Esophagus muscularis mucosa (tissue), 4 donors: Measurements from ENCODE around the gene PLEKHA6. TPM values are rescaled to one million over a fixed set of nuclear protein-coding genes. Genes with fewer than 3 reads are reported as not detected.

Source experiments
- DNase-seq: peaks from one replicate; pipeline ENCODE4 v3.0.0-alpha.2; 2017; ENCODE audit errors: extremely low spot score
- H3K27ac ChIP-seq, 4 donors: fragments of 200-600 bp; sonication (generic); replicated peaks in 1 of 4; 1 replicate in 3 of 4; 2 replicates in 1 of 4; pipeline ENCODE4 v1.5.1; 2016 to 2019; ENCODE audit warnings: mild to moderate bottlenecking in 1 of 4
- H3K27me3 ChIP-seq, 4 donors: fragments of 200-600 bp; sonication (generic); one replicate each; pipeline versions ENCODE4 v1.5.1 to v1.6.0; 2016 to 2019
- H3K36me3 ChIP-seq, 4 donors: fragments of 200-600 bp; sonication (generic); one replicate each; pipeline ENCODE4 v1.5.1; 2016 to 2019
- H3K4me1 ChIP-seq, 4 donors: fragments of 200-600 bp; sonication (generic); one replicate each; pipeline ENCODE4 v1.5.1; 2016 to 2019
- H3K4me3 ChIP-seq, 4 donors: fragments of 200-600 bp; sonication (generic); 1 replicate in 2 of 4; 2 replicates in 2 of 4; pipeline ENCODE4 v1.5.1; 2016 to 2019; ENCODE audit warnings: mild to moderate bottlenecking in 4 of 4, moderate library complexity in 1 of 4
- H3K9me3 ChIP-seq, 4 donors: fragments of 200-600 bp; sonication (generic); 1 replicate in 3 of 4; 2 replicates in 1 of 4; pipeline ENCODE4 v1.5.1; 2016 to 2019
- EP300 ChIP-seq: sonication (generic); formaldehyde crosslinking; IDR thresholded peaks from one replicate; pipeline ENCODE4 v1.6.1; 2017; ENCODE audit warnings: antibody characterized with exemption
- POLR2A ChIP-seq: fragments of 450-650 bp; IDR thresholded peaks from one replicate; pipeline ENCODE4 v1.6.1; 2017; ENCODE audit warnings: antibody characterized with exemption, moderate library complexity, mild to moderate bottlenecking, low read depth
- POLR2AphosphoS5 ChIP-seq, 2 donors: sonication (generic); formaldehyde crosslinking; IDR thresholded peaks; one replicate each; pipeline ENCODE4 v1.6.1; 2017; ENCODE audit warnings: antibody characterized with exemption in 2 of 2
- WGBS: methylation state at CpG from one replicate; pipeline ENCODE4 v1.1.5; 2018; 5-methylcytosine and 5-hydroxymethylcytosine counted together
- intact Hi-C: fragments of 100-400 bp; cut with DNase I; formaldehyde crosslinking; loops from one replicate; pipeline ENCODE4 v1.15.1; 2023
- total RNA-seq, 4 donors: library from RNA; depleted of rRNA; stranded (reverse); fragments of >200 nt; gene quantifications; one replicate each; pipeline versions ENCODE4 v1.1.0 to v1.2.1, GENCODE V29; 2016
- TF ChIP-seq, protein P1 (sequence below), 3 experiments: fragments of 200-600 bp in 2 of 3; fragments of 450-650 bp in 1 of 3; sonication (generic) in 2 of 3; IDR thresholded peaks; one replicate each; pipeline ENCODE4 v1.5.1; 2017 to 2019; ENCODE audit warnings: antibody characterized with exemption in 3 of 3, mild to moderate bottlenecking in 2 of 3, moderate library complexity in 1 of 3

PLEKHA6 gene
- total RNA-seq, 4 donors from 2014 or later: 11.9 to 22.4 (median 15.9) TPM

GRCh38 chr1:204225841-204226735 is 133.6 kb downstream of the PLEKHA6 start:
- intact Hi-C loops: no loop called here
- no peak for TF ChIP-seq EP300
- TF ChIP-seq POLR2AphosphoS5 (IDR thresholded peaks at IDR 0.05): no peak
- TF ChIP-seq POLR2A: no peak
- TF ChIP-seq, protein P1, sequence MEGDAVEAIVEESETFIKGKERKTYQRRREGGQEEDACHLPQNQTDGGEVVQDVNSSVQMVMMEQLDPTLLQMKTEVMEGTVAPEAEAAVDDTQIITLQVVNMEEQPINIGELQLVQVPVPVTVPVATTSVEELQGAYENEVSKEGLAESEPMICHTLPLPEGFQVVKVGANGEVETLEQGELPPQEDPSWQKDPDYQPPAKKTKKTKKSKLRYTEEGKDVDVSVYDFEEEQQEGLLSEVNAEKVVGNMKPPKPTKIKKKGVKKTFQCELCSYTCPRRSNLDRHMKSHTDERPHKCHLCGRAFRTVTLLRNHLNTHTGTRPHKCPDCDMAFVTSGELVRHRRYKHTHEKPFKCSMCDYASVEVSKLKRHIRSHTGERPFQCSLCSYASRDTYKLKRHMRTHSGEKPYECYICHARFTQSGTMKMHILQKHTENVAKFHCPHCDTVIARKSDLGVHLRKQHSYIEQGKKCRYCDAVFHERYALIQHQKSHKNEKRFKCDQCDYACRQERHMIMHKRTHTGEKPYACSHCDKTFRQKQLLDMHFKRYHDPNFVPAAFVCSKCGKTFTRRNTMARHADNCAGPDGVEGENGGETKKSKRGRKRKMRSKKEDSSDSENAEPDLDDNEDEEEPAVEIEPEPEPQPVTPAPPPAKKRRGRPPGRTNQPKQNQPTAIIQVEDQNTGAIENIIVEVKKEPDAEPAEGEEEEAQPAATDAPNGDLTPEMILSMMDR (IDR thresholded peaks at IDR 0.05): no peak
- no peak for DNase-seq
- Histone ChIP-seq H3K4me1 (no peaks in the 10 kb centered on the region), H3K27me3 (no peaks in the 10 kb centered on the region), H3K9me3 (no peaks in the 10 kb centered on the region), H3K4me3 (no peak overlapping the region), H3K36me3 (peaks cover 0 to 81% (median 6%) of the 10 kb centered on the region in 4 donors), H3K27ac (no peak overlapping the region)
- WGBS: 92% methylated on average over 16 of the region's 16 CpGs

DNA sequence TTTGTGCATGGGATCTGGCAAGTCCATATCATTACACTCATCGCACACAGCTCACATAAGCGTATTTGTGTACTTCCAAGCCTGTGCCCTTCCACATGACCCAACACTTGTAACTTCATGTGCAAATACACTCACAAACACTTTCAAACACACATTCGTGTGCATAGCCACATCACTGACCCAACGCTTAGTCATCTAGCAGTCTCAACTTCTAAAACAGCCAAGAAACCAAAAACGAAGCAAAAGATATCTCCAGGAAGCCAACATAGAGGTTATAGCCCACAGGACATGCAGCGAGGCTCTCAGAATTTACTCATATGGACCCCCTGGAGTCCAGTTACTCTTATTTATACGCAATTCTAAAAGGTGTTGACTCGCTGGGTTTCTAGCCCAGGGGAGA is 135.1 kb downstream of the PLEKHA6 start:
- intact Hi-C loops: no loop called here
- Histone ChIP-seq H3K27me3 (no peaks in the 10 kb centered on the region), H3K4me1 (no peaks in the 10 kb centered on the region), H3K9me3 (no peaks in the 10 kb centered on the region), H3K27ac (no peak overlapping the region), H3K4me3 (no peak overlapping the region), H3K36me3 (peaks cover 0 to 71% (median 6%) of the 10 kb centered on the region in 4 donors)
- no peak for TF ChIP-seq POLR2A
- TF ChIP-seq, protein P1 (IDR thresholded peaks at IDR 0.05): no peak
- TF ChIP-seq EP300: no peak
- no peak for TF ChIP-seq POLR2AphosphoS5 (IDR thresholded peaks at IDR 0.05)
- 92% methylated on average over 8 of the region's 8 CpGs for WGBS
- no peak for DNase-seq

DNA sequence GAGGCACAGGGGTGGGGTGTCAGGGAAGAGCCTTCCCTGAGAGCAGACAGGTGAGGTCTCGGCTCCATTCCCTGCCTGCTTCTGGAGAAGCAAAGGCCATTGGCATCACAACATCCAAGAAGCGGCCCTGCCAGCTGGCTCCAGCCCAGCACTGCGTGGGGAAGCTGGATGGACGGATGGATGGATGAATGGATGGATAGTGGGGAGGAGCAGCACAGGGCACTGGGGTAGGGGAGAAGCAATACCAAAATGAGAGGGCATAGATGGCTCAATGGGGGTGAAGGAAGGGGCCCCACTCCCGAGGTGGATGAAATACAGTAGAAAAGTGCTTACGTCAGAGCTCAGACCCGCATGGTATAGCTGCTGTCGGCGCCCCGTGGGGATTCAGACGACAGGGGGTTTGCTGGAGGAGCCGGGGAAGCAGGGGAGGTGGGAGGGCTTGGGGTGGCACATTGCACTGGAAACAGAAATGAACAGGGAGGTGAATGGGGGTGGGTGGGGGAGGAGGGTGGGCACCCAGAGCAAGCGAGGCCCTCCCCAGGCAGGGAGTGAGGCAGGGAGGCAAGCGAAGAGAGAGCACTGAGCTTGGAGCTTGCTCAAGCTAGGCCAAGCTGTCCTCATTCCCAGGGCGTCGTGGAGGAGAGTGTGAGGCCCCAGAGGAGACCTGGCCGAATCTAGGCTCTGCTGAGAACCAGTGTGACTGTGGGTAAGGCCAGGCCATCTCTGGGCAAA is 136.4 kb downstream of the PLEKHA6 start:
- DNase-seq: no peak
- H3K4me3 ChIP-seq: no peak overlapping the region
- intact Hi-C loops: no loop called here
- 84% methylated on average over 17 of the region's 17 CpGs for WGBS
- H3K4me1 ChIP-seq: no peaks in the 10 kb centered on the region
- H3K36me3 ChIP-seq: peaks cover 0 to 58% (median 4%) of the 10 kb centered on the region in 4 donors
- H3K27ac ChIP-seq: no peak overlapping the region
- no peaks in the 10 kb centered on the region for H3K9me3 ChIP-seq
- TF ChIP-seq POLR2AphosphoS5 (IDR thresholded peaks at IDR 0.05): no peak
- TF ChIP-seq, protein P1 (IDR thresholded peaks at IDR 0.05): no peak
- TF ChIP-seq POLR2A: no peak
- TF ChIP-seq EP300: no peak
- peaks cover 0 to 3% (median 0%) of the 10 kb centered on the region in 4 donors for H3K27me3 ChIP-seq

GRCh38 chr1:204222764-204223055 is 137.0 kb downstream of the PLEKHA6 start:
- Histone ChIP-seq H3K27me3 (peaks cover 0 to 8% (median 0%) of the 10 kb centered on the region in 4 donors), H3K36me3 (peaks cover 0 to 52% (median 0%) of the 10 kb centered on the region in 4 donors), H3K9me3 (no peaks in the 10 kb centered on the region), H3K4me3 (no peak overlapping the region), H3K4me1 (no peaks in the 10 kb centered on the region), H3K27ac (no peak overlapping the region)
- no peak for DNase-seq
- TF ChIP-seq POLR2AphosphoS5 (IDR thresholded peaks at IDR 0.05): no peak
- no peak for TF ChIP-seq EP300
- TF ChIP-seq POLR2A: no peak
- TF ChIP-seq, protein P1 (IDR thresholded peaks at IDR 0.05): no peak
- intact Hi-C loops: no loop called here
- 75% methylated on average over 3 of the region's 3 CpGs for WGBS
